GM21529 (cell line): Measurements from ENCODE around the gene TXK.

Source experiments
- ATAC-seq: cut with Tn5 transposase; IDR thresholded peaks from one replicate; pipeline ENCODE4 v1.9.1; 2021; ENCODE audit not compliant: unreplicated experiment

TXK gene

GRCh38 chr4:48025005-48025404 is 109.0 kb downstream of the TXK start:
- ATAC-seq, result no peak

DNA sequence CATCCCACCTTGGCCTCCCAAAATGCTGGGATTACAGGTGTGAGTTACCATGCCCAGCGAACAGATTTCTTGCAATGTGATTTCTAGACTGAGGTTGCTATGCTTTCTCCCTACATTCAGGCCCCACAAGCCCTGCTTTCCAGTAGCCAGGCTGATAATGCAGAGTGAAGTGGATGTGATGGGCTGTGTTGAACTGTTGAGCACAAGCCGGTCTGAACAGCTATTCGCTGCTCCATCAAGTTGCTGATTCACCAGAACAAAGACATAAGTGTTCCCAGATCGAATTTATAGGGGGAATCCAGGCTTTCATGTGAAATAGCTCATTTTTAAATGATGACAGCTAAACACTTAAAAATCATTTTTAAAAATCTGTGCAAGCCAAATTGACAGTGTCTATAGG is 109.5 kb downstream of the TXK start:
- no peak for ATAC-seq

DNA sequence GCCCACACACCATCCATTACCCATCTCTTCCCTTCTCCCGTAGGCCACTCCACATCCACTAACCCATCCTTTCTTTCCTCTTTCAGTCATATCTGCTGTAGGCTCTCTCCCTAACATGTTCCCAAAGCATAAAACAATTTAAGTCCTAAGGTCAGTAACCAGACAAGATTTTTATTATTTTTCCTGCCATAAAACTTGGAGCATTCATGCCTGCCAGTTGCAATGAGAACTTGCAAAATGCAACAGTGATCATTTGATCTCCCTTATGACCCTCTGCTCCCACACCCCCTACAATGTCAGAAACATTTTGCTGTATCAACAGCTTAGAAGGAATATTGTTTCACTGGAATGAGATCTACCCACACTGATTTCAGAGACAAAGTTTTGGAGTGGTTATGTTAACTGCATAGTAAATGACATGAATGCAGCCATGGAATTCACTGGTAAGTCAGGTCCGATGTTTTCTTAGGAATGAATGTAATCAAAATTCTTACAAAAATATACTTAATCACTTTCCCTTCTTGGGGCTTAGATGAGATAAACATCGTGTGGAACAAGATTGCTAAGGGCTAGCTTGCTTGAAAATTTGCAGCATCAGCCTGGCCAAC is 111.8 kb downstream of the TXK start:
- ATAC-seq, result no peak

- ATAC-seq, result no peak
These were observed 113.0 kb downstream of the TXK start for GRCh38 chr4:48021100-48021499.

DNA sequence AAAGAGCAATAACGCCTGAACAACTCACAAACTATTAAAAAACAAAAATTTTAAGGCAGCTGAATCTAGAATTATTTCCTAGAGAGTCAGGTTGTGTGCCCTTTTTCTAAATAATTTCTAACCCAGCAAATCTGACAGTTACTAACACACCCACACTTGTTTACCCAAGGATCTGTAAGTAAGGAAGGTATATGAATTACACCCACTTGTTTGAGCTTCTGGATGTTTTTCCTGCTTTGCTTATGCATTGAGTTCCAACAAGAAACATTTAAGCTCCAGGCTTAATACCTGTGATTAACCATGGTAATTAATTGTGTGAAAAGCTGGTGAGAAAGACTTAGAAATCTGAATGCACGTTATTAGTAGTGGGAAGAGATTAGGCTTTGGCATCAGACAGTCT is 115.9 kb downstream of the TXK start:
- ATAC-seq, result no peak

DNA sequence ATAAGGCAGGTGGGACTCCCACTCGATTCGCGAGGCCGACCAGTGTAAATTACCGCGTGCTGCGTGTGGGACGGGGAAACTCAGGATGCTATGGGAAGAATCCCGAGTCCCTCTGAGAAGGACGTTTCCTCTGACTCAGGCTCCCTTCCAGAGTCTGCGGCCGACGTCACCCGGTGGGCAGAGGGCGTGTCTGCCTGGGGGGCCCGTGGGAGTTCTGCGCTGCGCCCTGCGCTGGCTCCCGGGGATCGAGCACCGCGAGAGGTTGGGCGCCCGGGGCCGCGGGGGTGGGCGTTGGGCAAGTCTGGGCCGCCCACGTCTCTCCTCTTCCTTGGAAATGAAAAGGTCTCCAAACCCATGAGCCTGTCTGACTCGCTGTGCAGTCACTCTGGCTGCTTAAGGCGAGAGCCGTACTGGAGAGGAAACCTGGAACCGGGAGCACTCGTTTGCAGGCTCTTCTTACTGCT is 116.9 kb downstream of the TXK start:
- no peak for ATAC-seq
